K562 (cell line): ENCODE results near the gene ZNF564. TPM values are rescaled to one million over a fixed set of nuclear protein-coding genes. Genes with fewer than 3 reads are reported as not detected.

Source experiments
- CREM ChIP-seq: IDR thresholded peaks from 2 replicates; pipeline ENCODE4 v1.6.1; 2014; ENCODE audit warnings: antibody characterized with exemption, low read depth
- HDAC8 ChIP-seq: fragments of 450-650 bp; IDR thresholded peaks from 2 replicates; pipeline ENCODE4 v1.6.1; 2016; ENCODE audit warnings: mild to moderate bottlenecking, missing genetic modification characterization, moderate library complexity, missing compliant biosample characterization
- HNRNPH1 ChIP-seq: fragments of 200-400 bp; formaldehyde crosslinking; optimal IDR thresholded peaks from 2 replicates; pipeline ENCODE3; 2017; ENCODE audit warnings: low read depth, mild to moderate bottlenecking, low read length, moderate library complexity
- HSF4 ChIP-seq: fragments of 250-450 bp; sonication (Bioruptor Pico); IDR thresholded peaks from 2 replicates; pipeline ENCODE4 v2.1.2; 2022; ENCODE audit warnings: mild to moderate bottlenecking, moderate library complexity, borderline replicate concordance
- MCM7 ChIP-seq, 2 experiments: fragments of 450-650 bp; IDR thresholded peaks; 2 replicates each; pipeline ENCODE4 v1.6.1; 2016 to 2018
- MECOM ChIP-seq: fragments of 250-450 bp; sonication (Bioruptor Pico); IDR thresholded peaks from 2 replicates; pipeline ENCODE4 v1.8.0; 2022; ENCODE audit warnings: inconsistent platforms
- NFE2L1 ChIP-seq: fragments of 450-650 bp; IDR thresholded peaks from 2 replicates; pipeline ENCODE4 v1.6.1; 2016; ENCODE audit warnings: missing genetic modification characterization, low read depth, mild to moderate bottlenecking, missing compliant biosample characterization, moderate library complexity, borderline replicate concordance
- PATZ1 ChIP-seq: fragments of 250-450 bp; sonication (Bioruptor Pico); IDR thresholded peaks from 2 replicates; pipeline ENCODE4 v1.5.0; 2020; ENCODE audit warnings: mild to moderate bottlenecking, borderline replicate concordance
- SETDB1 ChIP-seq: IDR thresholded peaks from one replicate; pipeline ENCODE4 v1.6.1; 2012; ENCODE audit warnings: low read length, control low read depth, inconsistent platforms
- SMARCB1 ChIP-seq: IDR thresholded peaks from 2 replicates; pipeline ENCODE4 v1.6.1; 2011; ENCODE audit warnings: improper control_type of control experiment, low read depth; ENCODE audit not compliant: insufficient read length
- ZBTB40 ChIP-seq, 2 experiments: fragments of 450-650 bp in 1 of 2; sonication (generic) in 1 of 2; formaldehyde crosslinking in 1 of 2; IDR thresholded peaks; 2 replicates each; pipeline versions ENCODE4 v1.7.1 to v1.9.0; 2016 to 2022; ENCODE audit warnings: inconsistent platforms in 1 of 2, mild to moderate bottlenecking in 1 of 2, missing genetic modification reagents in 1 of 2
- ZC3H11A ChIP-seq: IDR thresholded peaks from 2 replicates; pipeline ENCODE4 v1.6.1; 2012; ENCODE audit warnings: low read depth, low read length, improper control_type of control experiment
- ZNF24 ChIP-seq: fragments of 450-650 bp; IDR thresholded peaks from 2 replicates; pipeline ENCODE4 v1.6.1; 2016
- ZNF589 ChIP-seq: fragments of 200-800 bp; sonication (Bioruptor generic); IDR thresholded peaks from 2 replicates; pipeline ENCODE4 v1.6.1; 2016; ENCODE audit warnings: low read depth, missing genetic modification characterization, missing compliant biosample characterization
- ZNF785 ChIP-seq: fragments of 250-450 bp; sonication (Bioruptor Pico); IDR thresholded peaks from 2 replicates; pipeline ENCODE4 v1.4.0; 2020; ENCODE audit warnings: mild to moderate bottlenecking
- polyA plus RNA-seq, 8 experiments: library from polyadenylated mRNA; depleted of rRNA in 4 of 8; stranded (reverse) in 5 of 8; unstranded in 3 of 8; fragments of >200 nt; fragmentation: Nextera tagmentation in 2 of 8; fragmentation: Illumina TruSeq in 1 of 8; extraction: Ambion mirVana in 2 of 8; extraction: Trizol in 1 of 8; gene quantifications; 2 replicates each; pipeline versions ENCODE4 v1.2.1 to v1.2.3, GENCODE V29; 2011 to 2014; ENCODE audit warnings: inconsistent platforms in 1 of 8, missing spikeins in 1 of 8
- total RNA-seq, 7 experiments: library from RNA; depleted of rRNA in 6 of 7; stranded (reverse); fragments of >200 nt in 6 of 7; fragmentation: Illumina TruSeq in 2 of 7; extraction: Trizol in 2 of 7; gene quantifications; 2 replicates each; pipeline versions ENCODE4 v1.2.1 to v1.2.3, GENCODE V29; 2011 to 2021; ENCODE audit warnings: low replicate concordance in 1 of 7

Gene ZNF564
- total and polyA plus RNA-seq, 9 of the 15 experiments (the other 6 are each of a cell fraction or from before 2014, with no cell fraction given): 1.4 to 8.1 (median 5.6) TPM

GRCh38 chr19:12544401-12544876 is 6.8 kb downstream of the ZNF564 start (continued):
- no peak for TF ChIP-seq ZBTB40 (IDR thresholded peaks at IDR 0.05)
- no peak for TF ChIP-seq ZBTB40 (CRISPR knock-in tag; IDR thresholded peaks at IDR 0.05)
- no peak for TF ChIP-seq ZNF785
- TF ChIP-seq HNRNPH1: no peak
- TF ChIP-seq SETDB1: no peak
- no peak for TF ChIP-seq SMARCB1
- no peak for TF ChIP-seq MCM7 (IDR thresholded peaks at IDR 0.05)
- TF ChIP-seq ZNF24: no peak
- no peak for TF ChIP-seq PATZ1 (CRISPR knock-in tag)
- peak; percentile 75 for TF ChIP-seq CREM
- no peak for TF ChIP-seq HSF4 (CRISPR knock-in tag)
- no peak for TF ChIP-seq NFE2L1 (tag)
- no peak for TF ChIP-seq ZC3H11A
- no peak for TF ChIP-seq HDAC8 (tag)
- TF ChIP-seq MECOM (CRISPR knock-in tag): no peak
- 0 out of 2 replicates have a peak, but pooled peaks have one; percentile 75 for TF ChIP-seq ZNF589 (CRISPR knock-in tag)
